ENCODE data around the gene GMNN. TPM values are rescaled to one million over a fixed set of nuclear protein-coding genes. Genes with fewer than 3 reads are reported as not detected.

Gene GMNN
- total RNA-seq, 1 experiment from 2014 or later, result 44.6 TPM

DNA sequence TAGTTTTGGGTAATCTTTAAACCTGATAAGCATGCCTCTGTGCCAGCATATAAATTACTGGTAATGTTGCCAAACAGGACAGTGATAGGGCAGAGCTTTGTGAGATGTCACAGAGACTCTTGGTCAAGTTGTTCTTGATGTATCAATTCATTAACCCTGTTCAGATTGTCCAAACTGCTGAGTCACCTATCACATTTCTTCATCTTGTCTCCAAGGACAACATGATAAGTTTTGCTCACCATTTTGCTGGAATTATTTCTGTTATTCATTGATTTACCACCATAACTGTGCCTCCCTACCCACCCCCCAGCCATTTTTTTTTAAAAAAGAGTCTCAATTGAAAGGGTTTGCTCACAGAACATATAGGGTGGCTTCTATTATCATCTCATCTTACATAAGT lies 19.5 kb upstream of the GMNN start:
- POLR2A ChIA-PET (ENCODE audit: unreplicated experiment), result no interaction called here
- intact Hi-C loops (cut with micrococcal nuclease), result no loop called here
- H3K9ac ChIP-seq (ENCODE audit: low read length), result no peak overlapping the region
- ATAC-seq (no peak), DNase-seq (no peak)
- BruUV-seq (replicated peaks), result no TSS peak
- peaks cover 5% of the 10 kb centered on the region; the same call in 1 of the 2 replicates for H3K9me3 ChIP-seq (ENCODE audit: low read length)
- H3F3A ChIP-seq (ENCODE audit: low read length, unreplicated experiment), result no peaks in the 10 kb centered on the region
- no peak overlapping the region for H3K27ac ChIP-seq (ENCODE audit: low read length)
- no peaks in the 10 kb centered on the region for H3K9me2 ChIP-seq (replicated peaks; ENCODE audit: low read length)
- H2AFZ ChIP-seq (ENCODE audit: low read length), result no peak overlapping the region
- H4K20me1 ChIP-seq (ENCODE audit: low read length), result no peaks in the 10 kb centered on the region
- H3K4me3 ChIP-seq (ENCODE audit: low read length), result no peak overlapping the region
- no peak for TF ChIP-seq EZH2phosphoT487 (IDR thresholded peaks at IDR 0.05; ENCODE audit: borderline replicate concordance, low read length)
- TF ChIP-seq, protein P1, sequence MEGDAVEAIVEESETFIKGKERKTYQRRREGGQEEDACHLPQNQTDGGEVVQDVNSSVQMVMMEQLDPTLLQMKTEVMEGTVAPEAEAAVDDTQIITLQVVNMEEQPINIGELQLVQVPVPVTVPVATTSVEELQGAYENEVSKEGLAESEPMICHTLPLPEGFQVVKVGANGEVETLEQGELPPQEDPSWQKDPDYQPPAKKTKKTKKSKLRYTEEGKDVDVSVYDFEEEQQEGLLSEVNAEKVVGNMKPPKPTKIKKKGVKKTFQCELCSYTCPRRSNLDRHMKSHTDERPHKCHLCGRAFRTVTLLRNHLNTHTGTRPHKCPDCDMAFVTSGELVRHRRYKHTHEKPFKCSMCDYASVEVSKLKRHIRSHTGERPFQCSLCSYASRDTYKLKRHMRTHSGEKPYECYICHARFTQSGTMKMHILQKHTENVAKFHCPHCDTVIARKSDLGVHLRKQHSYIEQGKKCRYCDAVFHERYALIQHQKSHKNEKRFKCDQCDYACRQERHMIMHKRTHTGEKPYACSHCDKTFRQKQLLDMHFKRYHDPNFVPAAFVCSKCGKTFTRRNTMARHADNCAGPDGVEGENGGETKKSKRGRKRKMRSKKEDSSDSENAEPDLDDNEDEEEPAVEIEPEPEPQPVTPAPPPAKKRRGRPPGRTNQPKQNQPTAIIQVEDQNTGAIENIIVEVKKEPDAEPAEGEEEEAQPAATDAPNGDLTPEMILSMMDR (conservative IDR thresholded peaks at IDR 0.05; ENCODE audit: low read depth, low read length), result no peak
- no peak overlapping the region for H3K4me2 ChIP-seq (ENCODE audit: low read length)
- no peaks in the 10 kb centered on the region for H3K4me1 ChIP-seq (ENCODE audit: insufficient read depth, low read length)
- no peaks in the 10 kb centered on the region for H3K36me3 ChIP-seq (ENCODE audit: low read depth, low read length)
- CTCF ChIA-PET, result no interaction called here
- H3K27me3 ChIP-seq (ENCODE audit: low read length), result no peaks in the 10 kb centered on the region
- no peaks in the 10 kb centered on the region for H3K79me2 ChIP-seq (ENCODE audit: low read length)

DNA sequence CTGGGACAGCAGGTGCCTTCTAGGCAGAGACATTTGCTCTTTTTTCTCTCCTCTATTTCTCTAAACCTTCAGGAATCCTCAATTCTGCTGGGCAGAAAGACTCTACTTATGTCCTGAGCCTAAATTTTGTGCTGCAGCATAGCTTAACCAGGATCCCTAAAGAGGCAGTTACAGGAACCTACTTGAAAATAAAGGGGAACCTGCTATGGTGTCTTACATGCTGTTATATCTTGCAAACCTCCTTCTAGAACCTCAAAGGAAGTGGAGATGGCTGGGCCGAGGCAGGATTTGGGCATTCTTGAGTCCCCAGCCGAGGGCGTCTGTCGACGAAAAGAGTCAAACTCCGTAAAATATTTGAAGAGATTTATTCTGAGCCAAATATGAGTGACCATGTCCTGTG lies 17.1 kb upstream of the GMNN start:
- no TSS peak for BruUV-seq (replicated peaks)
- Histone ChIP-seq H3K4me3 (ENCODE audit: low read length) (no peak overlapping the region), H3K9me3 (ENCODE audit: low read length) (peaks cover 5% of the 10 kb centered on the region; the same call in 1 of the 2 replicates), H3K79me2 (ENCODE audit: low read length) (no peaks in the 10 kb centered on the region), H4K20me1 (ENCODE audit: low read length) (no peaks in the 10 kb centered on the region), H3K9me2 (replicated peaks; ENCODE audit: low read length) (no peaks in the 10 kb centered on the region), H3F3A (ENCODE audit: low read length, unreplicated experiment) (no peaks in the 10 kb centered on the region), H3K4me2 (ENCODE audit: low read length) (no peak overlapping the region), H3K27ac (ENCODE audit: low read length) (no peak overlapping the region), H3K36me3 (ENCODE audit: low read depth, low read length) (no peaks in the 10 kb centered on the region), H3K4me1 (ENCODE audit: insufficient read depth, low read length) (no peaks in the 10 kb centered on the region), H2AFZ (ENCODE audit: low read length) (no peak overlapping the region), H3K27me3 (ENCODE audit: low read length) (no peaks in the 10 kb centered on the region), H3K9ac (ENCODE audit: low read length) (no peak overlapping the region)
- DNase-seq, result no peak
- TF ChIP-seq EZH2phosphoT487 (IDR thresholded peaks at IDR 0.05; ENCODE audit: borderline replicate concordance, low read length), result no peak
- TF ChIP-seq EZH2 (IDR thresholded peaks at IDR 0.05; ENCODE audit: low read length, unreplicated experiment), result no peak
- TF ChIP-seq, protein P1 (conservative IDR thresholded peaks at IDR 0.05; ENCODE audit: low read depth, low read length), result no peak
- ChIA-PET CTCF (no interaction called here), POLR2A (ENCODE audit: unreplicated experiment) (no interaction called here)
- no peak for ATAC-seq
- intact Hi-C loops (cut with micrococcal nuclease), result no loop called here

DNA sequence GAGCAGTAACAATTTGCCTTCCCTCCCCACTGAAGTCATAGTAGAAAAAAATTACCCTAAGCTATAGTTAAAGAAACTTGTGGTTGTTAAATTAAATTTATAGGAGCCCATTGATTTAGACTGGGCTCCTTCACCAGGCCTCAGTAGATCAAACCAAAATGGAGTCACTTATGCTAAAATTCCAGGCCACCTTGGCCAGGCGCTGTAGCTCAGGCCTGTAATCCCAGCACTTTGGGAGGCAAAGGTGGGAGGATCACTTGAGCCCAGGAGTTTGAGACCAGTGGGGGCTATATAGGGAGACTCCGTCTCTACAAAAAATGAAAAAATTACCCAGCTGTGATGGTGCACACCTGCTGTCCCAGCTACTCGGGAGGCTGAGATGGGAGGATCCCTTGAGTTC lies 15.0 kb upstream of the GMNN start:
- no peaks in the 10 kb centered on the region for H3F3A ChIP-seq (ENCODE audit: low read length, unreplicated experiment)
- no peaks in the 10 kb centered on the region for H4K20me1 ChIP-seq (ENCODE audit: low read length)
- no peak overlapping the region for H3K27ac ChIP-seq (ENCODE audit: low read length)
- no peaks in the 10 kb centered on the region for H3K4me1 ChIP-seq (ENCODE audit: insufficient read depth, low read length)
- H3K79me2 ChIP-seq (ENCODE audit: low read length), result no peaks in the 10 kb centered on the region
- no peaks in the 10 kb centered on the region for H3K9me3 ChIP-seq (ENCODE audit: low read length)
- H3K9me2 ChIP-seq (replicated peaks; ENCODE audit: low read length), result no peaks in the 10 kb centered on the region
- ATAC-seq (no peak), DNase-seq (no peak)
- ChIA-PET POLR2A (ENCODE audit: unreplicated experiment) (no interaction called here), CTCF (no interaction called here)
- H3K9ac ChIP-seq (ENCODE audit: low read length), result no peak overlapping the region
- H3K4me3 ChIP-seq (ENCODE audit: low read length), result no peak overlapping the region
- H3K4me2 ChIP-seq (ENCODE audit: low read length), result no peak overlapping the region
- no peak for TF ChIP-seq EZH2 (IDR thresholded peaks at IDR 0.05; ENCODE audit: low read length, unreplicated experiment)
- TF ChIP-seq, protein P1 (conservative IDR thresholded peaks at IDR 0.05; ENCODE audit: low read depth, low read length), result no peak
- TF ChIP-seq EZH2phosphoT487 (IDR thresholded peaks at IDR 0.05; ENCODE audit: borderline replicate concordance, low read length), result no peak
- no peaks in the 10 kb centered on the region for H3K36me3 ChIP-seq (ENCODE audit: low read depth, low read length)
- intact Hi-C loops (cut with micrococcal nuclease), result no loop called here
- H3K27me3 ChIP-seq (ENCODE audit: low read length), result no peaks in the 10 kb centered on the region
- no TSS peak for BruUV-seq (replicated peaks)
- no peak overlapping the region for H2AFZ ChIP-seq (ENCODE audit: low read length)
